ENCODE results near the gene IBA57. TPM values are rescaled to one million over a fixed set of nuclear protein-coding genes. Genes with fewer than 3 reads are reported as not detected.
"Not testable (repeated sequence)": the region's sequence is repeated elsewhere in the genome, so short reads cannot be mapped to it uniquely, and the experiment has no call there.

Gene IBA57
- total RNA-seq, 4 donors from 2014 or later: 4.0 to 15.0 (median 11.7) TPM

DNA sequence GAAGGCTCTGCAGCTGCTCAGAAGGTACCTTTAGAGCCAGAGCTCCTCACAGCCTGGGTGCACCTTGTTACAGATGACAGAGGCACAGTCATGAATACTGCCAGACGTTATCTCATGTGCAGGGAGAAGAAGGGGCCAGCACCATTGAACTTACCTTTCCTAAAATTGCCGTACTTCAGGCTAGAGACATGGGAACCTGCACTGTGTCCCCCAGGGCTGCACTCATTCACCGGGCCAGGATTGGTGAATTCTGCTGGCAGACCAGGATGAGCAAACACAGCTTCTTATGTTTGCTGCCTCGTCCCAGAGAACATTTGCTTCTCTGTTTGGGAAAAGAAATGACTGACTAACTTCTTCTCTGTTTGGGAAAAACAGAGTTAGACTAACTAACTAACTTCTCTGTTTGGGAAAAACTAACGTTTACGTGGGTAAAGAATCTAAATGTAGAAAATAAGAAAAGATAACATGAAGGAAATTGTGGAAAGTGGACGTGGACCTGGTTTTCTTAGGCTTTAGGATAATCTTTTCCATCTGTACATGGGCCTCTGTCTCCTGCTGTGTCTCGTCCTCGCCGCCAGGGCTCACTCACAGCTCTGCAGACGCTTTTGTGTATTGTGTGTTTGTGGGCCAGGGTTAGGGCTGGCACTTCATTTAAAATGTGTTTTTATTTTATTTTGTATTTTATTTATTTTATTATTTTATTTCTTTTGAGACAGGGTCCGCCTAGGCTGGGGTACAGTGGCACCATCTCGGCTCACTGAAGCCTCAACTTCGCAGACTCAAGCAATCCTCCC lies 52.1 kb downstream of the IBA57 start:
- no peak for TF ChIP-seq POLR2A (IDR thresholded peaks at IDR 0.05)
- TF ChIP-seq, protein P1, sequence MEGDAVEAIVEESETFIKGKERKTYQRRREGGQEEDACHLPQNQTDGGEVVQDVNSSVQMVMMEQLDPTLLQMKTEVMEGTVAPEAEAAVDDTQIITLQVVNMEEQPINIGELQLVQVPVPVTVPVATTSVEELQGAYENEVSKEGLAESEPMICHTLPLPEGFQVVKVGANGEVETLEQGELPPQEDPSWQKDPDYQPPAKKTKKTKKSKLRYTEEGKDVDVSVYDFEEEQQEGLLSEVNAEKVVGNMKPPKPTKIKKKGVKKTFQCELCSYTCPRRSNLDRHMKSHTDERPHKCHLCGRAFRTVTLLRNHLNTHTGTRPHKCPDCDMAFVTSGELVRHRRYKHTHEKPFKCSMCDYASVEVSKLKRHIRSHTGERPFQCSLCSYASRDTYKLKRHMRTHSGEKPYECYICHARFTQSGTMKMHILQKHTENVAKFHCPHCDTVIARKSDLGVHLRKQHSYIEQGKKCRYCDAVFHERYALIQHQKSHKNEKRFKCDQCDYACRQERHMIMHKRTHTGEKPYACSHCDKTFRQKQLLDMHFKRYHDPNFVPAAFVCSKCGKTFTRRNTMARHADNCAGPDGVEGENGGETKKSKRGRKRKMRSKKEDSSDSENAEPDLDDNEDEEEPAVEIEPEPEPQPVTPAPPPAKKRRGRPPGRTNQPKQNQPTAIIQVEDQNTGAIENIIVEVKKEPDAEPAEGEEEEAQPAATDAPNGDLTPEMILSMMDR (IDR thresholded peaks at IDR 0.05): no peak
- H3K27me3 ChIP-seq: no peaks in the 10 kb centered on the region
- no peaks in the 10 kb centered on the region for H3K9me3 ChIP-seq
- no peak for DNase-seq
- H3K36me3 ChIP-seq: peaks cover 0 to 6% of the 10 kb centered on the region in 2 donors
- peaks cover 4 to 11% of the 10 kb centered on the region in 2 donors for H3K4me1 ChIP-seq
- intact Hi-C loops (cut with DNase I): loop anchor here (10.0 kb wide), 2 partner anchors 83 to 157 kb away; no protein-coding TSS in a partner anchor
- WGBS, 2 donors: 88 to 89% methylated on average over 14 of the region's 14 CpGs
- H3K4me3 ChIP-seq (replicated peaks in 1 of 3): no peak overlapping the region
- no peak overlapping the region for H3K27ac ChIP-seq

DNA sequence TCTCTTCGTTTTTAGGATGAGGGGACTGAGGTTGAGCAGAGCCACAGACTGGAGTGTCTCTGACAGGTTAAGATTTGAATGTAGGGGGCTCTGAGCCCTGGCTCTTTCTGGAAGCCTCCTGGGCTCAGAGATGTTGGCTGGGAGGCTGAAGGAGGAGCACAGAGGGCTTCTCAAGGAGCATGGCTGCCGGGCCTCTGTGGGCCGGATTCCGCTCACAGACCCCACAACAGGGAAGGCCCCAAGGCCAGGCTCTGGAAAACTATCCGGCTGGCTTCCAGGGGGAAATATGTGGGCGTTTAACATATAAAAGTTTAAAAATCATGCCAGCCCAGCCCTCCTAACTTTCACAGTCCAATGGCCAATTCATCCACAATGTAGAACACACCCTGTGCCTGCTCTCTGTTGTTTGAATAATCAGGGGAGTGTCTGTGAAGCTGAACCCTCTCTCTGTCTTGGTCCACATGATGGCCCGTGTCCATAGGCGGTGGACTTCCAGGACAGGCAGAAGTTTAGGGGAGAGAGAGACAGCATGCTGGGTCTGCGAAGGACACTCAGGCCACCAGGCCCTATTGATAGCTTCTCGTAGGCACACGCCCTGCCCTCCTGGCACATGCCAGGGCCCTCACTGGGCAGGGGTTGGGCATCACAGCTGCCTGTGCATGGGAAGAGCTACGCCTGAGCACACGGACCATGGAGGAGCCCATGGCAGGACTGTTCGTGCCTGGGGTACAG lies 53.1 kb downstream of the IBA57 start:
- H3K9me3 ChIP-seq: no peaks in the 10 kb centered on the region
- no peak overlapping the region for H3K27ac ChIP-seq
- intact Hi-C loops (cut with DNase I): loop anchor here (10.0 kb wide), 2 partner anchors 84 to 156 kb away; no protein-coding TSS in a partner anchor
- 86% methylated on average over 14 of the region's 14 CpGs for WGBS, 2 donors
- H3K4me3 ChIP-seq (replicated peaks in 1 of 3): no peak overlapping the region
- TF ChIP-seq, protein P1 (IDR thresholded peaks at IDR 0.05): no peak
- no peak for TF ChIP-seq POLR2A (IDR thresholded peaks at IDR 0.05)
- H3K27me3 ChIP-seq: no peaks in the 10 kb centered on the region
- no peak for DNase-seq
- H3K4me1 ChIP-seq: peaks cover 4 to 6% of the 10 kb centered on the region in 2 donors
- H3K36me3 ChIP-seq: peaks cover 0 to 6% of the 10 kb centered on the region in 2 donors

DNA sequence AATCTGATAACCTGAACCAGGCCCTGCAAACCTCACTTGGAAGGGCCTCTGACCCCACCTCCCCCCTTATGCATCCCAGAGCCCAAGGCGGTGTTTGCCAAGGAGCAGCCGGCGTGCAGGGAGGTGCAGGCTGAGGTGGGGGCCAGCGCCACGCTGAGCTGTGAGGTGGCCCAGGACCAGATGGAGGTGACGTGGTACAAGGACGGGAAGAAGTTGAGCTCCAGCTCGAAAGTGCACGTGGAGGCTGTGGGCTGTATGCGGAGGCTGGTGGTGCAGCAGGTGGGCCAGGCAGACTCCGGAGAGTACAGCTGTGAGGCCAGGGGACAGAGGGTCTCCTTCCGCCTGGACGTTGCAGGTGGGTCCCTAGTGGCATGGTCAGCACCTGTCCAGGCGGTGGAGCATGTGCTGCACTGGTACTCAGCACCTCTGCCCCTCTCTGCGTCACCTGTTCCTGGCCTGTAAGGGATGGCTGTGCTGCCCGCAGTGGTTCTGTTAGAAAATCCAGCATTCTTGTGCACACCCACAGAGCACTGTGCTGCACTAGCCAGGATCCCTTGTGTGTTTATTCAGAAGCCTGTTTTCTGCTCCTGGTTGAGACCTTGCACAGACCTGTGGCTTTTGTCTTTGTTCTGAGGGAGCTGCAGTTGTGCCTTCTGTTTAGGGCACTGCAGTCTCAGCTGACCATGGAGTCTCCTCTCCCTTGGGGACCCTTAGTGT lies 53.8 kb downstream of the IBA57 start:
- intact Hi-C loops (cut with DNase I): loop anchor here (10.0 kb wide), 2 partner anchors 85 to 155 kb away; no protein-coding TSS in a partner anchor
- H3K9me3 ChIP-seq: no peaks in the 10 kb centered on the region
- no peak overlapping the region for H3K27ac ChIP-seq
- no peaks in the 10 kb centered on the region for H3K4me1 ChIP-seq
- no peaks in the 10 kb centered on the region for H3K27me3 ChIP-seq
- H3K4me3 ChIP-seq (replicated peaks in 1 of 3): no peak overlapping the region
- whole genome bisulfite sequencing, 2 donors: 97% methylated on average over 15 to 16 of the region's 16 CpGs
- DNase-seq: no peak
- TF ChIP-seq, protein P1 (IDR thresholded peaks at IDR 0.05): no peak
- no peak for TF ChIP-seq POLR2A (IDR thresholded peaks at IDR 0.05)
- peaks cover 0 to 7% of the 10 kb centered on the region in 2 donors for H3K36me3 ChIP-seq

DNA sequence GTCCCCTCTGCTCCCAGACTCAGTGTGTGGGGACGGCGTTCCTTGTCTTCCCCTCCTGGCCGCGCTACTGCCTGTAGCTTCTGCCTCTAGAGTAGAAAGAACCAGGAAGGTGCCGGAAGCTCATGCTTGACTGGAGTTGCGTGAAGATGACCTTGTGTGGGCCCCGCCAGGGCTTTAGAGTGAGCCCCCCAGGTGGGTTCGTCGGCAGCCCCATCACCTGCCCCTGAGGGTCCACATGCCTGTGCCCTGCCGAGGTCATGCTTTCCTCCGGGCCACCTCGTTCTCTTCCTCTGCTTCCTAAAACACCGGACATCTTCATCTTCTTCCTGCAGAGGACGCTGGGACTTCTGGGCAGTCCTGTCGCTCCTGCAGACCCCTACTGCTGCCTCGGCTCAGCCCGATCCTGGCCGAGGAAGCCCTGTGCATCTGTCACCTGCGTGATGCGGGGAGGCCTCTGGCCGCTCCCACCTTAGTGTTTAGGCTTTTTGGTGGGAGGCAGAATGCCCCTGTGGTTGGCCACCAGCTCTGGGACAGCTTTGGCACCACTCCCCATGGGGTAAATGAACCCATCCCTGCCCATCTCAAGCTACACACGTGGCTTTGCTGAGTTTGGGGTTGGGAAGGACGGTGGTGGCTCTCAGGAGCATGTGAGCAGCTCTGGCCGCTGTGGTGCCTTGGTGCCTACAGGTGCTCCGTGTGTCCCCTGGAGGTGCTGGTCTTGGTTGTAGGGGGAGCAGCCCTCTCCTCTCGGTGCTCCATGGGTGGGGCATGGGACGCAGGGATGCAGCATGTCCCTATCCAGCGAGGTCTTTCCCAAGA lies 54.6 kb downstream of the IBA57 start:
- Histone ChIP-seq H3K36me3 (peaks cover 5 to 14% of the 10 kb centered on the region in 2 donors), H3K4me3 (replicated peaks in 1 of 3) (no peak overlapping the region), H3K4me1 (no peaks in the 10 kb centered on the region), H3K27me3 (no peaks in the 10 kb centered on the region), H3K27ac (no peak overlapping the region), H3K9me3 (no peaks in the 10 kb centered on the region)
- WGBS, 2 donors: 94 to 97% methylated on average over 25 to 28 of the region's 28 CpGs
- TF ChIP-seq, protein P1 (IDR thresholded peaks at IDR 0.05): no peak
- TF ChIP-seq POLR2A (IDR thresholded peaks at IDR 0.05): no peak
- DNase-seq: no peak
- intact Hi-C loops (cut with DNase I): loop anchor here (10.0 kb wide), 2 partner anchors 85 to 155 kb away; no protein-coding TSS in a partner anchor

DNA sequence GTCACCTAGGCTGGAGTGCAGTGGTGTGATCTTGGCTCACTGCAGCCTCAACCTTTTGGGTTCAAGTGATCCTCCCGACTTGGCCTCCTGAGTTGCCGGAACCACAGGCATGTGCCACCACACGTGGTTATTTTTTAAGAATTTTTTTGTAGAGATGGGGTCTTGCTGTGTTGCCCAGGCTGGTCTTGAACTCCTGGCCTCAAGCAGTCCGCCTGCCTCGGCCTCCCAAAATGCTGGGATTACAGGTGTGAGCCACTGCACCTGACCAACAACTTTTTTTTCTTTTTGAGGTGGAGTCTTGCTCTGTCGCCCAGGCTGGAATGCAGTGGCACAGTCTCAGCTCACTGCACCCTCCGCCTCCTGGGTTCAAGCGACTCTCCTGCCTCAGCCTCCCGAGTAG lies 55.5 kb downstream of the IBA57 start:
- intact Hi-C loops (cut with DNase I); DNase-seq; H3K27me3 ChIP-seq; H3K4me1 ChIP-seq; H3K27ac ChIP-seq; H3K9me3 ChIP-seq; H3K4me3 ChIP-seq (replicated peaks in 1 of 3): not testable (repeated sequence)
- peaks cover 5 to 14% of the 10 kb centered on the region in 2 donors for H3K36me3 ChIP-seq
- 94% methylated on average over 9 of the region's 9 CpGs for WGBS, 2 donors
